GM12878 (cell line): ENCODE data around the gene SMC1B.
"Not testable (repeated sequence)": the region's sequence is repeated elsewhere in the genome, so short reads cannot be mapped to it uniquely, and the experiment has no call there.

ENCODE experiments used
- ZSCAN29 ChIP-seq: fragments of 450-650 bp; IDR thresholded peaks from 2 replicates; pipeline ENCODE4 v1.6.1; 2017; ENCODE audit warnings: mild to moderate bottlenecking, moderate library complexity
- TF ChIP-seq, protein P1 (sequence below), 3 experiments: IDR thresholded peaks in 2 of 3; conservative IDR thresholded peaks in 1 of 3; 2 replicates each; pipeline ENCODE4 v1.5.1; 2011; ENCODE audit warnings: low read depth in 3 of 3, low read length in 3 of 3, mild to moderate bottlenecking in 3 of 3, control low read depth in 2 of 3, moderate library complexity in 2 of 3, inconsistent platforms in 1 of 3, mixed read lengths in 1 of 3; ENCODE audit not compliant: control insufficient read depth in 2 of 3, insufficient read depth in 1 of 3; ENCODE audit errors: extremely low read depth in 1 of 3

DNA sequence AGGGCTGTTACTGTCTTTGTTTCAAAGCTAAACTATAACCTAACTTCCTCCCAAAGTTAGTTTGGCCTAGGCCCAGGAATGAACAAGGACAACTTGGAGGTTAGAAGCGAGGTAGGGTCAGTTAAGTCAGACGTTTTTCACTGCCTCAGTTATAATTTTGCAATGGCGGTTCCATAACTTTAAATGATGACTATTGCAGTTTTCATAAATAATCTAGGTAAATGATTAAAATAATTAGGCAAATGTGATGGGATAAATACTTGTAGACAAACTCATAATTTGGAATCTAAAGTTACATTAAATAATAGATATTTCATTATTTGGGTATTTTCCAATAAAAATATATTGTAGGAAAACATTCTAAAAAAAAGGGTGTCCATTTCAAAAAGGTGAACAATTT, 39.8 kb downstream of the SMC1B start:
- TF ChIP-seq, protein P1, sequence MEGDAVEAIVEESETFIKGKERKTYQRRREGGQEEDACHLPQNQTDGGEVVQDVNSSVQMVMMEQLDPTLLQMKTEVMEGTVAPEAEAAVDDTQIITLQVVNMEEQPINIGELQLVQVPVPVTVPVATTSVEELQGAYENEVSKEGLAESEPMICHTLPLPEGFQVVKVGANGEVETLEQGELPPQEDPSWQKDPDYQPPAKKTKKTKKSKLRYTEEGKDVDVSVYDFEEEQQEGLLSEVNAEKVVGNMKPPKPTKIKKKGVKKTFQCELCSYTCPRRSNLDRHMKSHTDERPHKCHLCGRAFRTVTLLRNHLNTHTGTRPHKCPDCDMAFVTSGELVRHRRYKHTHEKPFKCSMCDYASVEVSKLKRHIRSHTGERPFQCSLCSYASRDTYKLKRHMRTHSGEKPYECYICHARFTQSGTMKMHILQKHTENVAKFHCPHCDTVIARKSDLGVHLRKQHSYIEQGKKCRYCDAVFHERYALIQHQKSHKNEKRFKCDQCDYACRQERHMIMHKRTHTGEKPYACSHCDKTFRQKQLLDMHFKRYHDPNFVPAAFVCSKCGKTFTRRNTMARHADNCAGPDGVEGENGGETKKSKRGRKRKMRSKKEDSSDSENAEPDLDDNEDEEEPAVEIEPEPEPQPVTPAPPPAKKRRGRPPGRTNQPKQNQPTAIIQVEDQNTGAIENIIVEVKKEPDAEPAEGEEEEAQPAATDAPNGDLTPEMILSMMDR (IDR thresholded peaks at IDR 0.05 in 2 of 3, conservative IDR thresholded peaks at IDR 0.05 in 1 of 3; ENCODE audit: control insufficient read depth in 2 of 3, extremely low read depth in 1 of 3, insufficient read depth in 1 of 3, low read depth in 3 of 3, low read length in 3 of 3), result not testable (repeated sequence)
- TF ChIP-seq ZSCAN29, result not testable (repeated sequence)
